OCI-LY1 (cell line): ENCODE measurements around the gene EPHX1.

Source experiments
- EZH2 ChIP-seq: fragments of 200-600 bp; sonication (generic), shearing (Covaris generic); IDR thresholded peaks from 2 replicates; pipeline ENCODE4 v1.8.0; 2017; ENCODE audit warnings: borderline replicate concordance, mixed run types, mild to moderate bottlenecking, antibody characterized with exemption, low read length, moderate library complexity, mixed read lengths
- TF ChIP-seq, protein P1 (sequence below): fragments of 200-600 bp; sonication (generic), shearing (Covaris generic); IDR thresholded peaks from 2 replicates; pipeline ENCODE4 v1.5.1; 2017; ENCODE audit warnings: mild to moderate bottlenecking, antibody characterized with exemption, low read length, moderate library complexity, mixed read lengths

DNA sequence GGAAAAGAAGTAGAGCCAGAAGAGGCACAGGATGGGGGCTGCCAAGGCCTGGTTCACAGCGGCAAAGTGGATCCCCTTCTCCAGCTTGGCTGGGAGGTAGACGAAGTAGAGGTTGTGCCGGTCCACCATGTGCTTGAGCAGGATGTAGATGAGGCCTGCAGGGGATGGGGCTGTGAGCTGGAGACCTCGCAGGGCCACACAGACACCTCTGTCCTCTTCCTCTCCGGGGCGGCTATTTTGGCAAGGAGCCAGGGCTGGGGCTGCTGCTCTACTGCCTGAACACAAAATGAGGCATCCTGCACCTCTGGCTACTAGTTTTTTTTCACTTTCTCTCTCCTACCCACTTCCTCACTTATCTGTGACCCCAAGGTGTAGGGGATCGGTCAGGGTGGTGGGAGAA, 40.0 kb downstream of the EPHX1 start:
- TF ChIP-seq, protein P1, sequence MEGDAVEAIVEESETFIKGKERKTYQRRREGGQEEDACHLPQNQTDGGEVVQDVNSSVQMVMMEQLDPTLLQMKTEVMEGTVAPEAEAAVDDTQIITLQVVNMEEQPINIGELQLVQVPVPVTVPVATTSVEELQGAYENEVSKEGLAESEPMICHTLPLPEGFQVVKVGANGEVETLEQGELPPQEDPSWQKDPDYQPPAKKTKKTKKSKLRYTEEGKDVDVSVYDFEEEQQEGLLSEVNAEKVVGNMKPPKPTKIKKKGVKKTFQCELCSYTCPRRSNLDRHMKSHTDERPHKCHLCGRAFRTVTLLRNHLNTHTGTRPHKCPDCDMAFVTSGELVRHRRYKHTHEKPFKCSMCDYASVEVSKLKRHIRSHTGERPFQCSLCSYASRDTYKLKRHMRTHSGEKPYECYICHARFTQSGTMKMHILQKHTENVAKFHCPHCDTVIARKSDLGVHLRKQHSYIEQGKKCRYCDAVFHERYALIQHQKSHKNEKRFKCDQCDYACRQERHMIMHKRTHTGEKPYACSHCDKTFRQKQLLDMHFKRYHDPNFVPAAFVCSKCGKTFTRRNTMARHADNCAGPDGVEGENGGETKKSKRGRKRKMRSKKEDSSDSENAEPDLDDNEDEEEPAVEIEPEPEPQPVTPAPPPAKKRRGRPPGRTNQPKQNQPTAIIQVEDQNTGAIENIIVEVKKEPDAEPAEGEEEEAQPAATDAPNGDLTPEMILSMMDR = no peak
- TF ChIP-seq EZH2 = no peak
